Lower leg skin (tissue), 4 donors: Measurements from ENCODE around the gene FNBP1L. TPM values are rescaled to one million over a fixed set of nuclear protein-coding genes. Genes with fewer than 3 reads are reported as not detected.
A peak's percentile ranks its signal among the peaks of the same experiment; 100 is the strongest.

Experiments
- DNase-seq, 2 donors: peaks; one replicate each; pipeline ENCODE4 v3.0.0-alpha.2; 2019; ENCODE audit warnings: low spot score in 2 of 2
- H3K4me3 ChIP-seq: fragments of 200-600 bp; sonication (generic); 2 replicates; pipeline ENCODE4 v1.5.1; 2017; ENCODE audit warnings: mild to moderate bottlenecking, low read depth; ENCODE audit not compliant: poor library complexity, severe bottlenecking
- CTCF ChIP-seq, 3 donors: fragments of 450-650 bp; IDR thresholded peaks; one replicate each; pipeline ENCODE4 v1.5.1; 2016; ENCODE audit warnings: antibody characterized with exemption in 3 of 3, mild to moderate bottlenecking in 3 of 3, moderate library complexity in 2 of 3
- POLR2A ChIP-seq, 2 donors: fragments of 450-650 bp; IDR thresholded peaks; one replicate each; pipeline ENCODE4 v1.6.1; 2016 to 2017; ENCODE audit warnings: antibody characterized with exemption in 2 of 2, mild to moderate bottlenecking in 1 of 2, moderate library complexity in 1 of 2
- WGBS, 2 donors: methylation state at CpG; one replicate each; pipeline ENCODE4 v1.1.5; 2018; 5-methylcytosine and 5-hydroxymethylcytosine counted together
- intact Hi-C: fragments of 100-400 bp; cut with DNase I; formaldehyde crosslinking; loops from one replicate; pipeline ENCODE4 v1.15.0; 2023; ENCODE audit warnings: low total_unique reads
- total RNA-seq, 4 donors: library from RNA; depleted of rRNA; stranded (reverse); fragments of >200 nt; gene quantifications; one replicate each; pipeline ENCODE4 v1.1.0, GENCODE V29; 2016

Gene FNBP1L
- total RNA-seq, 4 donors from 2014 or later = 19.4 to 30.4 (median 21.9) TPM

- no peak for TF ChIP-seq POLR2A (IDR thresholded peaks at IDR 0.05)
- no peak for TF ChIP-seq CTCF (IDR thresholded peaks at IDR 0.05)
These were observed 129.9 kb downstream of the FNBP1L start for GRCh38 chr1:93577536-93578432.

GRCh38 chr1:93578433-93578830 is 130.5 kb downstream of the FNBP1L start:
- TF ChIP-seq CTCF (IDR thresholded peaks at IDR 0.05) (no peak), POLR2A (IDR thresholded peaks at IDR 0.05) (no peak)
- 89 to 92% methylated on average over 6 of the region's 6 CpGs for WGBS, 2 donors
- intact Hi-C loops = no loop called here
- no peak for DNase-seq
- H3K4me3 ChIP-seq = no peak overlapping the region

More at GRCh38 chr1:93577536-93578432, 129.9 kb downstream of the FNBP1L start:
- intact Hi-C loops = no loop called here
- no peak overlapping the region for H3K4me3 ChIP-seq
- 83% methylated on average over 14 to 17 of the region's 18 CpGs for WGBS, 2 donors
- DNase-seq = no peak

- no peak overlapping the region for H3K4me3 ChIP-seq
- no peak for TF ChIP-seq POLR2A (IDR thresholded peaks at IDR 0.05)
- TF ChIP-seq CTCF (IDR thresholded peaks at IDR 0.05) = no peak
- WGBS, 2 donors = 80 to 86% methylated on average over 10 to 11 of the region's 11 CpGs
- intact Hi-C loops = no loop called here
- DNase-seq = no peak
These were observed 131.2 kb downstream of the FNBP1L start for GRCh38 chr1:93578911-93579825.

- DNase-seq = peak in 1 of 2 donors; percentile 37
- H3K4me3 ChIP-seq = no peak overlapping the region
- TF ChIP-seq CTCF (IDR thresholded peaks at IDR 0.05) (no peak), POLR2A (IDR thresholded peaks at IDR 0.05) (no peak)
- 60 to 85% methylated on average over 5 of the region's 5 CpGs for WGBS, 2 donors
- intact Hi-C loops = no loop called here
These were observed 132.0 kb downstream of the FNBP1L start for GRCh38 chr1:93579891-93580290.

GRCh38 chr1:93581917-93582850 is 134.3 kb downstream of the FNBP1L start:
- intact Hi-C loops = no loop called here
- no peak for TF ChIP-seq POLR2A (IDR thresholded peaks at IDR 0.05)
- no peak for TF ChIP-seq CTCF (IDR thresholded peaks at IDR 0.05)
- 92 to 93% methylated on average over 23 of the region's 23 CpGs for WGBS, 2 donors
- DNase-seq = no peak
- H3K4me3 ChIP-seq = no peak overlapping the region
